ENCODE results near the gene SIGLEC14. TPM values are rescaled to one million over a fixed set of nuclear protein-coding genes. Genes with fewer than 3 reads are reported as not detected.
A peak's percentile ranks its signal among the peaks of the same experiment; 100 is the strongest.

The SIGLEC14 gene
- total RNA-seq, 2 experiments from 2014 or later = 0.87 to 1.3 TPM

DNA sequence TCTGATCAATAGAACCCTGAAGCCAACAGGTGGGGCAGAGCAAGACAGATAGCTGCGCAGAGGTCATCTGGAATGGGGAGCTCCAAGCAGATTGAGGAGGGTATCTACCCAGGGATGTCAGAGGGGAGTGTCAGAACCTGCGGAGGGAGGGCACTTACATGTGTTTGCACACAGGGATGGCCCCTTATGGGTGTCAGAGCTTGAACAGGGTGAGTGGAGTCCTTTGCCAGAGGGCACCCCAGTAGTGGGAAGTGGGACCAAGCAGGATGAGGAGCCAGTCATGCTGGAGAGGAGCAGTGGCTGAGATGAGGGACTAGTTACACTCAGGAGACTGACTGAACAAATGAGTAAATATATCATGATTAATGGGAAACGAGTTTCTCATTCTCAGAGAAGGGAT lies 17.0 kb upstream of the SIGLEC14 start:
- CTCF ChIA-PET = no interaction called here

DNA sequence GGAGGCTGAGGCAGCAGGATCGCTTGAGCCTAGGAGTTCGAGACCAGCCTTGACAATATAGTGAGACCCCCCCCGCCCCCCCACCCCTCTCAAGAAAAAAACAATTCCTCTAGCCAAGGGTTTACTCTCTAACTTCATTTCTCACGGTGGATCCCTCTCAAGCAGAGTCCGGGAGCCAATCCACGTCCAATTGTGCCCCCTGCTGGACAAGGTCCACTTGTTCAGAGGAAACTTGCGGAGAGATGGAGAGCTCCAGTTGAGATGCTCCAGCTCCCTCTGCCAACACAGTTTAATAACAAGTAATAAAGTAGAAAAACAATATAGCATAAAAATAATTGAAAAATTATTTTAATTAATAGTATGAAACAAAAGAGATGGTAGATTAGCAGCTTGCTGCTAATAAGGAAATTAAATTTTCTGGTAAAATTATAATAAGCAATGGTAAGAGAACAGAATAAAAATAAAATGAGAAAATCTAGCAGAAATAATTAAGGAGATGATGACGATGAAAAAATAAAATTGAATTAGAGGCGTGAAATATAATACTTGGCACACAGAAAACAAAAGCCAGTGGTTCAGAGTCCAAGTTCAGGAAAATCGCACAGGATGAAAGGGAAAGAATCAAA lies 14.5 kb upstream of the SIGLEC14 start:
- peaks cover 3% of the 10 kb centered on the region for H3K4me1 ChIP-seq (ENCODE audit: insufficient read depth, low read length)
- peak in 11 of 14 experiments; percentile 17 to 75 (median 29) for DNase-seq
- ChIA-PET POLR2A (no interaction called here), CTCF (interaction anchor here (0.6 kb wide), 1 partner anchor 43 kb away, joined by 3 read pairs; no protein-coding TSS in a partner anchor)
- H3K27ac Mint-ChIP-seq = no peak overlapping the region
- no peaks in the 10 kb centered on the region for H3K9me3 Mint-ChIP-seq
- H3K27me3 Mint-ChIP-seq = peaks cover 46% of the 10 kb centered on the region
- intact Hi-C loops (cut with DNase I, micrococcal nuclease) = loop anchor here in 1 of 2 experiments (10.0 kb wide), 1 partner anchor 114 kb away; no protein-coding TSS in a partner anchor
- no peaks in the 10 kb centered on the region for H3K36me3 ChIP-seq (ENCODE audit: insufficient read depth, low read length)
- H3K4me3 ChIP-seq (ENCODE audit: low read length) = no peak overlapping the region
- H3K4me1 Mint-ChIP-seq (ENCODE audit: low read depth) = peaks cover 4% of the 10 kb centered on the region
- peaks cover 0 to 4% of the 10 kb centered on the region in 2 experiments for H3K9me3 ChIP-seq (ENCODE audit: control insufficient read depth in 1 of 2, insufficient read depth in 1 of 2, low read length in 2 of 2)
- no peaks in the 10 kb centered on the region for H3K36me3 Mint-ChIP-seq (ENCODE audit: low read depth)
- H3K27ac ChIP-seq (ENCODE audit: low read depth in 1 of 2, low read length in 2 of 2) = no peak overlapping the region
- no peak overlapping the region for H3K4me3 Mint-ChIP-seq
- ATAC-seq (ENCODE audit: poor library complexity) = no peak
- TF ChIP-seq, protein P1, sequence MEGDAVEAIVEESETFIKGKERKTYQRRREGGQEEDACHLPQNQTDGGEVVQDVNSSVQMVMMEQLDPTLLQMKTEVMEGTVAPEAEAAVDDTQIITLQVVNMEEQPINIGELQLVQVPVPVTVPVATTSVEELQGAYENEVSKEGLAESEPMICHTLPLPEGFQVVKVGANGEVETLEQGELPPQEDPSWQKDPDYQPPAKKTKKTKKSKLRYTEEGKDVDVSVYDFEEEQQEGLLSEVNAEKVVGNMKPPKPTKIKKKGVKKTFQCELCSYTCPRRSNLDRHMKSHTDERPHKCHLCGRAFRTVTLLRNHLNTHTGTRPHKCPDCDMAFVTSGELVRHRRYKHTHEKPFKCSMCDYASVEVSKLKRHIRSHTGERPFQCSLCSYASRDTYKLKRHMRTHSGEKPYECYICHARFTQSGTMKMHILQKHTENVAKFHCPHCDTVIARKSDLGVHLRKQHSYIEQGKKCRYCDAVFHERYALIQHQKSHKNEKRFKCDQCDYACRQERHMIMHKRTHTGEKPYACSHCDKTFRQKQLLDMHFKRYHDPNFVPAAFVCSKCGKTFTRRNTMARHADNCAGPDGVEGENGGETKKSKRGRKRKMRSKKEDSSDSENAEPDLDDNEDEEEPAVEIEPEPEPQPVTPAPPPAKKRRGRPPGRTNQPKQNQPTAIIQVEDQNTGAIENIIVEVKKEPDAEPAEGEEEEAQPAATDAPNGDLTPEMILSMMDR (IDR thresholded peaks at IDR 0.05) = no peak
- H3K27me3 ChIP-seq (ENCODE audit: control insufficient read depth in 1 of 2, insufficient read depth in 2 of 2, low read length in 2 of 2) = peaks cover 0 to 15% of the 10 kb centered on the region in 2 experiments

More for the DNA sequence above, 17.0 kb upstream of the SIGLEC14 start:
- Histone ChIP-seq H3K36me3 (ENCODE audit: insufficient read depth, low read length) (no peaks in the 10 kb centered on the region), H3K4me3 (ENCODE audit: low read length) (no peak overlapping the region), H3K4me1 (ENCODE audit: insufficient read depth, low read length) (no peaks in the 10 kb centered on the region), H3K27me3 (ENCODE audit: control insufficient read depth in 1 of 2, insufficient read depth in 2 of 2, low read length in 2 of 2) (peaks cover 0 to 20% of the 10 kb centered on the region in 2 experiments), H3K27ac (ENCODE audit: low read depth in 1 of 2, low read length in 2 of 2) (no peak overlapping the region), H3K9me3 (ENCODE audit: control insufficient read depth in 1 of 2, insufficient read depth in 1 of 2, low read length in 2 of 2) (peaks cover 0 to 4% of the 10 kb centered on the region in 2 experiments)
- H3K27me3 Mint-ChIP-seq = peaks cover 51% of the 10 kb centered on the region
- no peak overlapping the region for H3K27ac Mint-ChIP-seq
- ATAC-seq (ENCODE audit: poor library complexity) (no peak), DNase-seq (no peak)
- intact Hi-C loops (cut with DNase I, micrococcal nuclease) = loop anchor here in 1 of 2 experiments (10.0 kb wide), 1 partner anchor 111 kb away; no protein-coding TSS in a partner anchor
- H3K9me3 Mint-ChIP-seq = no peaks in the 10 kb centered on the region
- TF ChIP-seq, protein P1 (IDR thresholded peaks at IDR 0.05) = no peak
- no peak overlapping the region for H3K4me3 Mint-ChIP-seq
- no peaks in the 10 kb centered on the region for H3K36me3 Mint-ChIP-seq (ENCODE audit: low read depth)
- POLR2A ChIA-PET = interaction anchor here (0.7 kb wide), 1 partner anchor 69 kb away, joined by 3 read pairs; no protein-coding TSS in a partner anchor
- no peaks in the 10 kb centered on the region for H3K4me1 Mint-ChIP-seq (ENCODE audit: low read depth)

DNA sequence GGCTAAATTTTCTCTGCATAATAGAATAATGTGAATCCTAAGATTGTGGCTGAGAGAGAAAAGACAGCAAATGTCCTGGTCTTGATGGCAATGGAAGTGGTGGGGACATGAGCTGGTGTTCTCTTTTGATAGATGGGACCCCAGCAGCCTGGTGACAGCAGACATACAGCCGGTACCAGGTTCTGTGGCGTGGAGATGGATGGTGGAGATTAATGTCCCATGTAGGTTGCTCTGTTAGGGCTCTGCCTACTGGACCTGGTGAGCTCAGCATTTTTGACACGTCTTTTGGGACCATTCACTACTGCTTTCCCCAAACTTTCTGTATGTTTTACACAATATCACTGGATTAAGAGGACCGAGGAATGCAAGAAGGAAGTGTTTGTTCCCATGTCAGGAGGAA lies 8.2 kb upstream of the SIGLEC14 start:
- intact Hi-C loops (cut with DNase I, micrococcal nuclease) = no loop called here
- ATAC-seq (ENCODE audit: poor library complexity) = no peak
- no peak for DNase-seq
- H3K9me3 Mint-ChIP-seq = no peaks in the 10 kb centered on the region
- no peak overlapping the region for H3K27ac ChIP-seq (ENCODE audit: low read depth in 1 of 2, low read length in 2 of 2)
- TF ChIP-seq, protein P1 (IDR thresholded peaks at IDR 0.05) = no peak
- no peak overlapping the region for H3K27ac Mint-ChIP-seq
- POLR2A ChIA-PET = no interaction called here
- H3K36me3 ChIP-seq (ENCODE audit: insufficient read depth, low read length) = no peaks in the 10 kb centered on the region
- peaks cover 35% of the 10 kb centered on the region for H3K27me3 Mint-ChIP-seq
- peaks cover 3% of the 10 kb centered on the region for H3K4me1 ChIP-seq (ENCODE audit: insufficient read depth, low read length)
- no peak overlapping the region for H3K4me3 ChIP-seq (ENCODE audit: low read length)
- no peak overlapping the region for H3K4me3 Mint-ChIP-seq
- peaks cover 4% of the 10 kb centered on the region for H3K4me1 Mint-ChIP-seq (ENCODE audit: low read depth)
- no peaks in the 10 kb centered on the region for H3K36me3 Mint-ChIP-seq (ENCODE audit: low read depth)
- H3K9me3 ChIP-seq (ENCODE audit: control insufficient read depth in 1 of 2, insufficient read depth in 1 of 2, low read length in 2 of 2) = no peaks in the 10 kb centered on the region
- CTCF ChIA-PET = no interaction called here
- H3K27me3 ChIP-seq (ENCODE audit: control insufficient read depth in 1 of 2, insufficient read depth in 2 of 2, low read length in 2 of 2) = peaks cover 4 to 6% of the 10 kb centered on the region in 2 experiments

Measured in CD4-positive, alpha-beta T cell (primary cell).